ENCODE data around the gene LDLRAD4. TPM values are rescaled to one million over a fixed set of nuclear protein-coding genes. Genes with fewer than 3 reads are reported as not detected.

LDLRAD4 gene
- total and polyA plus RNA-seq, 8 donors, result 14.1 to 26.6 (median 18.8) TPM

- DNase-seq (peak in 1 of 4 donors; percentile 57), ATAC-seq (no peak)
- Histone ChIP-seq H3K27ac (no peak overlapping the region), H3K9me3 (no peaks in the 10 kb centered on the region), H3K27me3 (peaks cover 7 to 26% of the 10 kb centered on the region in 2 donors), H3K4me3 (no peak overlapping the region), H3K36me3 (no peaks in the 10 kb centered on the region), H3K4me1 (peaks cover 4 to 15% of the 10 kb centered on the region in 2 donors)
- intact Hi-C loops (cut with DNase I), result loop anchor here in 1 of 2 donors (10.0 kb wide), 1 partner anchor 424 kb away; the partner anchor contains the start of gene LDLRAD4
- TF ChIP-seq CTCF (IDR thresholded peaks at IDR 0.05), result no peak
Measured at GRCh38 chr18:13638719-13639595, 420.4 kb downstream of the LDLRAD4 start.

GRCh38 chr18:13640266-13640860 is 421.8 kb downstream of the LDLRAD4 start:
- peaks cover 7 to 26% of the 10 kb centered on the region in 2 donors for H3K27me3 ChIP-seq
- no peak for ATAC-seq
- TF ChIP-seq CTCF (IDR thresholded peaks at IDR 0.05), result no peak
- H3K9me3 ChIP-seq, result no peaks in the 10 kb centered on the region
- no peak overlapping the region for H3K27ac ChIP-seq
- no peak overlapping the region for H3K4me3 ChIP-seq
- H3K4me1 ChIP-seq, result peaks cover 4 to 15% of the 10 kb centered on the region in 2 donors
- intact Hi-C loops (cut with DNase I), result no loop called here
- DNase-seq, result no peak
- peaks cover 0 to 11% of the 10 kb centered on the region in 2 donors for H3K36me3 ChIP-seq

- Histone ChIP-seq H3K9me3 (no peaks in the 10 kb centered on the region), H3K27ac (peak overlapping the region; percentile 28 to 63), H3K4me1 (peaks cover 4 to 15% of the 10 kb centered on the region in 2 donors), H3K27me3 (peaks cover 7 to 26% of the 10 kb centered on the region in 2 donors), H3K36me3 (peaks cover 0 to 16% of the 10 kb centered on the region in 2 donors), H3K4me3 (peak overlapping the region; percentile 19 to 25)
- ATAC-seq (peak; percentile 72), DNase-seq (peak in 2 of 4 donors; percentile 70 to 85)
- no peak for TF ChIP-seq CTCF (IDR thresholded peaks at IDR 0.05)
- intact Hi-C loops (cut with DNase I), result no loop called here
Measured at GRCh38 chr18:13641551-13642439, 423.2 kb downstream of the LDLRAD4 start.

- peak overlapping the region in 1 of 2 donors; percentile 63 for H3K27ac ChIP-seq
- H3K27me3 ChIP-seq, result peaks cover 7 to 26% of the 10 kb centered on the region in 2 donors
- H3K9me3 ChIP-seq, result no peaks in the 10 kb centered on the region
- ATAC-seq (no peak), DNase-seq (peak in 1 of 4 donors; percentile 73)
- peaks cover 4 to 15% of the 10 kb centered on the region in 2 donors for H3K4me1 ChIP-seq
- no peak for TF ChIP-seq CTCF (IDR thresholded peaks at IDR 0.05)
- H3K36me3 ChIP-seq, result peaks cover 0 to 19% of the 10 kb centered on the region in 2 donors
- intact Hi-C loops (cut with DNase I), result no loop called here
- H3K4me3 ChIP-seq, result peak overlapping the region in 1 of 2 donors; percentile 25
Measured at GRCh38 chr18:13642440-13642827, 423.9 kb downstream of the LDLRAD4 start.
